Calu3 (cell line): Measurements from ENCODE around the gene IFNLR1. TPM values are rescaled to one million over a fixed set of nuclear protein-coding genes. Genes with fewer than 3 reads are reported as not detected.
"Not testable (repeated sequence)": the region's sequence is repeated elsewhere in the genome, so short reads cannot be mapped to it uniquely, and the experiment has no call there.

Source experiments
- BruUV-seq: library from RNA; stranded (reverse); fragments of 400-500 nt; replicated peaks from 2 replicates; lab custom pipeline; 2021; lab: Mats Ljungman, UMichigan
- CTCF ChIA-PET: fragments of 300-600 bp; sonication (Branson Sonifier 250); formaldehyde crosslinking; loops from one replicate; lab custom pipeline; 2022; ENCODE audit warnings: antibody characterized with exemption; lab: Charles Lee
- DNase-seq: peaks from one replicate; pipeline ENCODE4 v3.0.0; 2022
- H3K27ac Mint-ChIP-seq: one replicate; pipeline ENCODE4 v1.8.0; 2022; ENCODE audit warnings: mixed read lengths; ENCODE audit not compliant: unreplicated experiment
- H3K27me3 Mint-ChIP-seq: one replicate; pipeline ENCODE4 v1.8.0; 2022; ENCODE audit warnings: mixed read lengths; ENCODE audit not compliant: unreplicated experiment
- H3K36me3 Mint-ChIP-seq: one replicate; pipeline ENCODE4 v1.8.0; 2022; ENCODE audit warnings: mild to moderate bottlenecking, moderate library complexity, mixed read lengths; ENCODE audit not compliant: insufficient read depth, unreplicated experiment
- H3K4me1 Mint-ChIP-seq: one replicate; pipeline ENCODE4 v1.8.0; 2022; ENCODE audit warnings: mild to moderate bottlenecking, low read depth, mixed read lengths; ENCODE audit not compliant: unreplicated experiment
- H3K4me3 Mint-ChIP-seq: one replicate; pipeline ENCODE4 v1.8.0; 2022; ENCODE audit warnings: mild to moderate bottlenecking, low read depth, moderate library complexity, mixed read lengths; ENCODE audit not compliant: unreplicated experiment
- H3K9me3 Mint-ChIP-seq: one replicate; pipeline ENCODE4 v1.8.0; 2022; ENCODE audit warnings: low read depth, mixed read lengths; ENCODE audit not compliant: unreplicated experiment
- intact Hi-C: fragments of 100-400 bp; cut with micrococcal nuclease; formaldehyde crosslinking; loops from one replicate; pipeline ENCODE4 v1.10.0; 2022; ENCODE audit not compliant: unreplicated experiment
- total RNA-seq: library from RNA; stranded (reverse); gene quantifications from 2 replicates; pipeline ENCODE4 v1.2.3, GENCODE V29; 2022
- TF ChIP-seq, protein P1 (sequence below): fragments of 200-600 bp; IDR thresholded peaks from one replicate; pipeline ENCODE4 v1.8.0; 2022; ENCODE audit warnings: antibody characterized with exemption; ENCODE audit not compliant: unreplicated experiment

Gene IFNLR1
- total RNA-seq, 1 experiment from 2014 or later = 4.5 TPM

DNA sequence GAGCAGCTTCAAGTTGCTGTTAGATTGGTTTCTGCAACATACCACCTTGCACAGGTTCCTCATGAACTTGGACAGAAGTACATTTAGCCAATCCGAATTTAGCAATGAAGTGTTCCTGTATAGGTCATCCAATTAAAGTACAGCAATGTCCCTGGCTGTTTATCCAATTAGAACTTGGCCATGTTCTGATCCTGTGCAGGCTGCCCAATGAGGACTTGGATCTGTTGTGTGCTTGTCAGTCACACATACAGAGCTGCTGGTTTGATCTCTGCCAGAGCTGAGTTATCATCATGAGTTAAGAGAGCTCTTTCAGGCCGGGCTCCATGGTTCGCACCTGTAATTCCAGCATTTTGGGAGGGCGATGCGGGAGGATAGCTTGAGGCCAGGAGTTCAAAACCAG is 22.0 kb upstream of the IFNLR1 start:
- DNase-seq = no peak
- no peaks in the 10 kb centered on the region for H3K36me3 Mint-ChIP-seq
- no TSS peak for BruUV-seq

DNA sequence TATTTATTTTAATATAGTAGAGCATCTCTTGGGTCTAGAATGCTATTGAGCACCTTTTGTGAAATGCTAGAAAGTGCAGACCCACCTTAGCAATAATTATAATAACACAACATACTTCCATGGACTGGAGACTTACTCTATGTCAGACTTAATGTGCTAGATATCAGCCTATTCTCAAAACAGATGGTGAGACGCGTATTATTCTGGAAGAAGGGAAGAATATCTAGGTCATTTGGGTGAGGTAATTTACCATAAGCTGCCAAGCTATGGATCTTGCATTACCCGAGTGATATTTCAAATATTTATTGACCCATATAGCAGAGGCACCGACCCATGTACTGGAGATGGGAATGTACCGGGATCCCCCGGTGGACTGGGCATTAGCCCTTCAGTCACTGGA is 20.6 kb upstream of the IFNLR1 start:
- BruUV-seq = no TSS peak
- Mint-ChIP-seq H3K9me3 (no peaks in the 10 kb centered on the region), H3K4me1 (peaks cover 13% of the 10 kb centered on the region), H3K4me3 (no peak overlapping the region), H3K36me3 (no peaks in the 10 kb centered on the region), H3K27me3 (no peaks in the 10 kb centered on the region), H3K27ac (no peak overlapping the region)
- DNase-seq = no peak
- TF ChIP-seq, protein P1, sequence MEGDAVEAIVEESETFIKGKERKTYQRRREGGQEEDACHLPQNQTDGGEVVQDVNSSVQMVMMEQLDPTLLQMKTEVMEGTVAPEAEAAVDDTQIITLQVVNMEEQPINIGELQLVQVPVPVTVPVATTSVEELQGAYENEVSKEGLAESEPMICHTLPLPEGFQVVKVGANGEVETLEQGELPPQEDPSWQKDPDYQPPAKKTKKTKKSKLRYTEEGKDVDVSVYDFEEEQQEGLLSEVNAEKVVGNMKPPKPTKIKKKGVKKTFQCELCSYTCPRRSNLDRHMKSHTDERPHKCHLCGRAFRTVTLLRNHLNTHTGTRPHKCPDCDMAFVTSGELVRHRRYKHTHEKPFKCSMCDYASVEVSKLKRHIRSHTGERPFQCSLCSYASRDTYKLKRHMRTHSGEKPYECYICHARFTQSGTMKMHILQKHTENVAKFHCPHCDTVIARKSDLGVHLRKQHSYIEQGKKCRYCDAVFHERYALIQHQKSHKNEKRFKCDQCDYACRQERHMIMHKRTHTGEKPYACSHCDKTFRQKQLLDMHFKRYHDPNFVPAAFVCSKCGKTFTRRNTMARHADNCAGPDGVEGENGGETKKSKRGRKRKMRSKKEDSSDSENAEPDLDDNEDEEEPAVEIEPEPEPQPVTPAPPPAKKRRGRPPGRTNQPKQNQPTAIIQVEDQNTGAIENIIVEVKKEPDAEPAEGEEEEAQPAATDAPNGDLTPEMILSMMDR = no peak
- intact Hi-C loops = no loop called here
- CTCF ChIA-PET = no interaction called here

More for the DNA sequence above, 22.0 kb upstream of the IFNLR1 start:
- intact Hi-C loops = no loop called here
- Mint-ChIP-seq H3K27me3 (peaks cover 8% of the 10 kb centered on the region), H3K4me1 (no peaks in the 10 kb centered on the region), H3K4me3 (no peak overlapping the region), H3K27ac (no peak overlapping the region), H3K9me3 (no peaks in the 10 kb centered on the region)
- TF ChIP-seq, protein P1 = no peak
- CTCF ChIA-PET = interaction anchor here (0.6 to 1.0 kb wide), 2 partner anchors 17 to 56 kb away, joined by 3 to 4 read pairs; no protein-coding TSS in a partner anchor

DNA sequence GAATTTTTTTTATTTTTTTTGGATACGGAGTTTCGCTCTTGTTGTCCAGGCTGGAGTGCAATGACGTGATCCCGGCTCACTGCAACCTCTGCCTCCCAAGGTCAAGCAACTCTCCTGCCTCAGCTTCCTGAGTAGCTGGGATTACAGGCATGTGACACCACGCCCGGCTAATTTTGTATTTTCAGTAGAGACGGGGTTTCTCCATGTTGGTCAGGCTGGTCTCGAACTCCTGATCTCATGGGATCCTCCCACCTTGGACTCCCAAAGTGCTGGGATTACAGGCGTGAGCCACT is 20.3 kb upstream of the IFNLR1 start:
- H3K36me3 Mint-ChIP-seq, intact Hi-C loops: not testable (repeated sequence)

DNA sequence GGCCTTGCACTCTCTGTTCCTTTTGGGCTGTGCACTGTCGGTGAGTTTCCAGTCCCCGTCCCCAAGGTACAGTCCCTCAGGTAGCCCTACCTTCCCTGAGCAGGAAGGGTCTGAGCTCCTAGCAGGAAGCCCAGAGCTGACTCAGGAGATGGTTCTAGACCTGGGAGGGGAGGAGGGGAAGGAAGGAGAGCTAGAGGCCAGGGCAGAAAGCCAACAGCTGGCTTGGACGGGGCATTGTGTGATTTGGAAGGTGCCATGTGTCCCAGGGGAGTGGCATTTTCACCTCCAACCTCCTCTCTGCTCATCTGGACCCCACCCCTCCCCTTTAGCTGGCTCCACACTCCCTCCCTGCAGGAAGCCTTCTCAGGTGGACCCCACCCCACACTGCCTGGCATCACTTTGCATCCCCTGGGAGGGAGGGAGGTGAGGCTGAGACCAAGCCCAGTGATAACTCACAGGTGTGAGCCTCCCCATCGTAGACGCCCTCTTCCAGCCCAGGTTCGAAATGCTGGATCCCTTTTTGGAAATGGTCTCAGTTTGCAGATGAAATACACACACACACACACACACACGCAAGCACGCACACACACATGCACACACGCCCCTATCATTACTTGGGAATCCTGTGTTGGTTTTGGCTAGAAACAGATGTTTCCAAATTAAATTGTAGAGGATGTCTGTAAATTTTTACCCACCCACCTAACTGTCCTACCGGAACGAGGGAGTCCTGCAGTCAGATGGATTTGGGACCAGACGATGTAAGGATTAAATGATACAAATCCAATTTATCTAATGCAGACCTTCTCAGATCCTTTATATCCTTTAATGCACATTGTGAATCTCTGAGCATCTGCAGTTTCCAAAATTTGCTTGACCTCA is 19.7 kb upstream of the IFNLR1 start:
- H3K27ac Mint-ChIP-seq = no peak overlapping the region
- H3K4me1 Mint-ChIP-seq = peaks cover 21% of the 10 kb centered on the region
- CTCF ChIA-PET = no interaction called here
- TF ChIP-seq, protein P1 = no peak
- H3K9me3 Mint-ChIP-seq = no peaks in the 10 kb centered on the region
- DNase-seq = peak; percentile 25
- intact Hi-C loops = no loop called here
- no peaks in the 10 kb centered on the region for H3K27me3 Mint-ChIP-seq
- H3K36me3 Mint-ChIP-seq = no peaks in the 10 kb centered on the region
- no peak overlapping the region for H3K4me3 Mint-ChIP-seq
- no TSS peak for BruUV-seq

More for the DNA sequence above, 20.3 kb upstream of the IFNLR1 start:
- CTCF ChIA-PET, H3K27ac Mint-ChIP-seq, H3K4me3 Mint-ChIP-seq, BruUV-seq, H3K9me3 Mint-ChIP-seq, DNase-seq, H3K27me3 Mint-ChIP-seq: not testable (repeated sequence)
- peaks cover 17% of the 10 kb centered on the region for H3K4me1 Mint-ChIP-seq

DNA sequence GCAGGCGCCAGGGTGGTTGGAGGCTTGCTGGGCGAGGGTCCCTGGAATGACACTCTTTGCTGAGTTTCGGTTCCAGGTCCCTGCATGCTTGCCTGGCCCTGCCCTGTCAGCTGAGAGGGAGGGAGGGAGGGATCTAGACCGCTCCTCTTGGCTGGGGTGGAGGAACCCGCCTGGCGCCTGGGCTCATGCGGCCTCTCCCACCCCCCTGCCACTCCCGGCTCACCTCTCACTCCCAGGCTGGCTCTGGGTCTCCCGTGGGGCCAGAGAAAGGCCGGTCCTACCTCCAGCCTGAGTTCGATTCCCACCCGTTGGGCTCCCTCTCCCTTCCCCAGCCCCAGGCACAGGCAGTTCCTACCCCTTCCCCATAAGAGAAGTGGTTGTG is 19.0 kb upstream of the IFNLR1 start:
- Mint-ChIP-seq H3K27me3 (no peaks in the 10 kb centered on the region), H3K4me1 (peaks cover 21% of the 10 kb centered on the region), H3K36me3 (no peaks in the 10 kb centered on the region), H3K27ac (no peak overlapping the region), H3K9me3 (no peaks in the 10 kb centered on the region), H3K4me3 (no peak overlapping the region)
- intact Hi-C loops = no loop called here
- TF ChIP-seq, protein P1 = no peak
- CTCF ChIA-PET = no interaction called here
- DNase-seq = no peak
- no TSS peak for BruUV-seq
